ENCODE measurements around the gene SPSB1.

Gene SPSB1

DNA sequence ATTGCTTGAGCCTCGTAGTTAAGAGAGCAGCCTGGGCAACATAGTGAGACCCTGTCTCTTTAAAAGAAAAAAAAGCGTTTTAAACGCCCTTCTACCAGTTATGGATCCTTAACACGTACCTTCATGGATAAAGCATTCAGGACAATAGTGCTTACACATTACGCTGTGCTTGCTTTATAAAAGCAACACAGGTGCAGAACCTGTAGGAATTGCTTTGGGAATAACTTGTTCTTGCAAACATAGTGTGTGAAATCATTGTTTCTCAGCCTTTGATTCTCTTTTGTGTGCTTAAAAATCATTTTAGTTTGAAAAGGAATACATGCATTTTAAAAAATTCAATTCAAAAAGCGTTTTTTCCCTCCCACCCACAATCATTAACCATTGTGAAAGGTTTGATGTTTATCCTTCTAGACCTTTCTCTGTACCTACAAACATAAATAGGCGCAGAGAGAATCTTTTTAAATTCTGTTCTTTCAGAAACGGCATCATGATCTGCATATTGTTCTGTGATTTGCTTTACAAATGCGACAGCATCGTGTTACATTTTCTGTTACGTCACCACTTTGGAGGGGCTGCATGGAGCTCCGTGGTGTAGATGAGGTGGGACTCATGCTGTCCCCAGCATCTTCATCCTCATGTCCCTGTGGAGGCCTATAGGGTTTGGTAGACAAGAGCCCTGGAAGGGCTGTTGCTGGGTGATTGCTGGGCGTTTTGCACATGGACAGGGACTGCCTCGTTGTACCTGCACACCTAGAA lies 54.6 kb downstream of the SPSB1 start:
- no peak for DNase-seq (ENCODE audit: low read depth)
- TF ChIP-seq, protein P1, sequence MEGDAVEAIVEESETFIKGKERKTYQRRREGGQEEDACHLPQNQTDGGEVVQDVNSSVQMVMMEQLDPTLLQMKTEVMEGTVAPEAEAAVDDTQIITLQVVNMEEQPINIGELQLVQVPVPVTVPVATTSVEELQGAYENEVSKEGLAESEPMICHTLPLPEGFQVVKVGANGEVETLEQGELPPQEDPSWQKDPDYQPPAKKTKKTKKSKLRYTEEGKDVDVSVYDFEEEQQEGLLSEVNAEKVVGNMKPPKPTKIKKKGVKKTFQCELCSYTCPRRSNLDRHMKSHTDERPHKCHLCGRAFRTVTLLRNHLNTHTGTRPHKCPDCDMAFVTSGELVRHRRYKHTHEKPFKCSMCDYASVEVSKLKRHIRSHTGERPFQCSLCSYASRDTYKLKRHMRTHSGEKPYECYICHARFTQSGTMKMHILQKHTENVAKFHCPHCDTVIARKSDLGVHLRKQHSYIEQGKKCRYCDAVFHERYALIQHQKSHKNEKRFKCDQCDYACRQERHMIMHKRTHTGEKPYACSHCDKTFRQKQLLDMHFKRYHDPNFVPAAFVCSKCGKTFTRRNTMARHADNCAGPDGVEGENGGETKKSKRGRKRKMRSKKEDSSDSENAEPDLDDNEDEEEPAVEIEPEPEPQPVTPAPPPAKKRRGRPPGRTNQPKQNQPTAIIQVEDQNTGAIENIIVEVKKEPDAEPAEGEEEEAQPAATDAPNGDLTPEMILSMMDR (IDR thresholded peaks at IDR 0.05; ENCODE audit: insufficient read depth, low read depth, low read length, missing control alignments), result no peak
- H3K4me3 ChIP-seq (ENCODE audit: low read depth, low read length), result no peak overlapping the region

DNA sequence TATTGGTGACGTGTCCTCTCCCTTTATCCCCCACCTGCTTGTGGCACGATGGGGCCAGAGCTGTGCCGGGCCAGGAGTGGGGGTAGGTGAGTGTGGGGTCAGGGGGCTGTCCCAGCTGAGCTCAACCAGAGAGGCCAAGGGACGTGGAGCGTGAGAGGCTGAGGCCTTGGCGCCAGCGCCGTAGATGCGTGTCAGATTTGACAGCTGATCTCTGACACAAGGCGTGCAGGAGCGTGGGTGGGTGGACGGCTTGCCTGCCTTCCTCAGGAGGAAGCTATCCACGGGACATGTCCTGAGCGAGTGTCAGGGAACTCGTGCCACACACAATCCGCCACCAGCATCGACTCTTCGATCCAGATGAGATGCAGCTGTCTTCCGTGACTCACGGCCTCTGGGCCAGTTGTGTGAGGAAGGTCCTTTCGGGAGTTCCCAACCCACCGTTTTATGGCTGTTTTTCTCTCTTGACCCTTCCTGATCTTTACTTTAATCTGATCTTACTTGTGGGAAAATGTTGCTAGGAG lies 56.7 kb downstream of the SPSB1 start:
- no peak for DNase-seq (ENCODE audit: low read depth)
- TF ChIP-seq, protein P1 (IDR thresholded peaks at IDR 0.05; ENCODE audit: insufficient read depth, low read depth, low read length, missing control alignments), result no peak
- H3K4me3 ChIP-seq (ENCODE audit: low read depth, low read length), result no peak overlapping the region

DNA sequence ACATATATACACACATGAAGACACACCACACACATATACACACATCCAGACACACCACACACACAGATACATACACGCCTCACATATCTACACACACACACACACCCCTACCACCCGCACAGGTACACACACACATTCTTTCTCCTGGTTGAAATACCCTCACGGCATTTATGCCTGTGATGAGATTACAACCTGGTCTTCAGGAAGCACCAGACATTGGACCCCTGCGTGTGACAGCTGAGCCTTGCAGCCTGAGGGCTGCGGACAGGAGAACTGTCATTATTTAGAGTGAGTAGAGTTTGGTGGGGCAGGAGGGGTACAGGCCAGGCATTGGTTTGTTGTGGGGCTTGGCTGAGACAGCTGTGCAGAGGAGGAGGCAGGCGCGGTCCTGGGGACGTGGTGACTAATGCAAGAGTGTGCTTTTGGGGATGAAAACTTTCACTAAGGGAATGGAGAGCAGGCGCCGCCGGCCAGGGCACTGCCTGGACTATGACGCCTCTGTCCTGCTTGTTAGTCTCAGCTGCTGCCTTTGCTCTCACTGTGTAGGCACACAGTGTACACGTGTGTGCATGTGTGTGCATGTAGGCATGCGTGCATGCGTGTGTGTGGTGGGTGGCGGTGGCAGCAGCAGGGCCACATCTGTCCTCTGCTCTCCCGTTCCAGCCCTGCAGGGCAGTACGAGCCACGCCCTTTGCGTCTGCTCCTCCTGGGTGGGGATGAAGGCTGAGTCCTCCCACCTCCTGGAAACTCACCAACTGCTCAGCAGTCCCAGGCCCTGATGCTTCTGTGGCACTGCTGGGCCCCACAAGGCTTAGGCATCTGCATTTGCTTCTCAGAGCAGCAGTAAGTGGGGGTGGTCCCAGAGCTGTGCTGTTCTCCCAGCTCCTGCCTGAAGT lies 57.6 kb downstream of the SPSB1 start:
- TF ChIP-seq, protein P1 (IDR thresholded peaks at IDR 0.05; ENCODE audit: insufficient read depth, low read depth, low read length, missing control alignments), result no peak
- DNase-seq (ENCODE audit: low read depth), result no peak
- H3K4me3 ChIP-seq (ENCODE audit: low read depth, low read length), result no peak overlapping the region

DNA sequence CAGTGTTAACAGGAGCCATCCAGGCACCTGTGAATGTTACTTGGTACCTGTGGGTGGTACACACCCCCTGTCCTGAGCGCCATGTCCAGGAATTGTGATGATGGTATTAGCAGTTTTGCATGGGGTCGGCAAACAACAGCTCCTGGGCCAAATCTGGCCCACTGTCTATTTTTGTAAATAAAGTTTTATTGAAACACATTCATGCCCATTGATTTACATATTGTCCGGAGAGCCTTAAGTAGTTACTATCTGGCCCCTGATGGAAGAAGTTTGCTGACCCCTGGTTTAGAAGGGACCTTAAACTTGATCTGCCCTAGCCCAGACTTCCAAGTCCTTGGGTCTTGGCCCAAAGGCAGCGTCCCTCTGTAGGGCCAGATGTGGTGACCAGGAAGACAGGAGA lies 58.3 kb downstream of the SPSB1 start:
- TF ChIP-seq, protein P1 (IDR thresholded peaks at IDR 0.05; ENCODE audit: insufficient read depth, low read depth, low read length, missing control alignments), result no peak
- DNase-seq (ENCODE audit: low read depth), result no peak
- H3K4me3 ChIP-seq (ENCODE audit: low read depth, low read length), result no peak overlapping the region

DNA sequence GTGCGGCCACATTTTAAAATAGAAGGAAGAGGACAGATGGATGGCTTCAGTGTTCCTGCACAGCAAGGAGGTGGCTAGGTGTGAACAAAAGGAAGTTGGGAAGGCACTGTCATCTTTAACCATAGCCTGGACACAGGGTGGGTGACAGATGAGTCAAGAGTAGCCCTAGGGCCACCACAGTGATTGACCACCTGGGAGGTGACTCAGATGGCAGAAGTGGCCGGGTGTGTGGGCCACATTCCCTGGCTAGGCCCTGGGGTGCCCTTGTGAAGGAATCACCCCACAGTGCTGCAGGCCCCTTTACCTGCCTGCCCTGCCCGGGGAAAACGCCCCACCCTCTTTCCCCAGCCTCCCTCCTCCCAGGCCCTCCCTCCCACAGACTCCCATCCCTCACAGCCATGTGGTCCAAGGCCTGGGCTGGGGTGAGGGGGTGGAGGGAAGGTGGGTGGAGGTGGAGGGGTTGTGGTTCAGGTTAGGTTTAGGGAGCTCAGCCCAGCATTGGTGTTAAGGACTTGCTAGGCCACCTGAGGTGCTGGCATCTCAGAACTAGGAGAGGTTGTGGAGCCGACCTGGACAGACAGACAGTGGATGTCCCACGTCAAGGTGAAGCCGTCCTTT lies 59.1 kb downstream of the SPSB1 start:
- H3K4me3 ChIP-seq (ENCODE audit: low read depth, low read length), result no peak overlapping the region
- TF ChIP-seq, protein P1 (IDR thresholded peaks at IDR 0.05; ENCODE audit: insufficient read depth, low read depth, low read length, missing control alignments), result no peak
- no peak for DNase-seq (ENCODE audit: low read depth)

DNA sequence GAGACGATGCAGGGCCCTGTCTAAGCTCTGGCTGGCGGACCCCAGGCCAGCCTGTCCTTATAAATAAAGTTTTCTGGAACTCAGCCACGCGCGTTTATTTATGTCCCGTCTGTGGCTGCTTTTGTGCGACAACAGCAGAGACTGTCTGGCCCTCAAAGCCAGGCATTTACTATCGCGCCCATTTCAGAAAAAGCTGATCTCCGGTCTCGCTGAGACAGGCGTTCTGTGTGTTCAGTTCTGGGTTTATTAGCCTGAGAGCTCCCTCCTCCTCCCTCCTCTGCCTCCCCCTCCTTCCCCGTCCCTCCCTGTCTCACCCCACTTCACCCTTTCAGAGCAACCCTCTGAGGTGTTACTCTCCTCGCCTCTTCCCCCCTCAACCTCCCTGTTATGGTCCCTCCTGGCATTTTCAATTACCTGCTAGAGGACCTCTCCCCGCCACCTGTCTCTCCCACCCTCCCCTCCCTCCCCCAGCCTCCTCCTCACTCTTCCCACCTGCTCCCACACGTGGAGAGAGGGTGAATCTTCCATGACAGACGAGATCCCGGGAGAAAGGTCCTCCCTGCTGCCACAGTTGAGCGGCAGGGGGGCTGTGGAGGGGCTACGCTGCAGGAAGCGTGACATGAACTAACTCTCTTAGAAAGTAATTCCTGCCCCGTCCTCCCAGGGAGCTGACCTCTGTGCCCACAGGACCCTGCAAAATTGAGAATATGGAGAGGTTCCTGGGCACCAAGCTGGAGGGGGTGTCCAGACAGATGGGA lies 59.9 kb downstream of the SPSB1 start:
- DNase-seq (ENCODE audit: low read depth), result no peak

More for the DNA sequence above, 59.9 kb downstream of the SPSB1 start:
- no peak overlapping the region for H3K4me3 ChIP-seq (ENCODE audit: low read depth, low read length)
- TF ChIP-seq, protein P1 (IDR thresholded peaks at IDR 0.05; ENCODE audit: insufficient read depth, low read depth, low read length, missing control alignments), result no peak
